ENCODE results near the gene HEXIM1.

Gene HEXIM1

DNA sequence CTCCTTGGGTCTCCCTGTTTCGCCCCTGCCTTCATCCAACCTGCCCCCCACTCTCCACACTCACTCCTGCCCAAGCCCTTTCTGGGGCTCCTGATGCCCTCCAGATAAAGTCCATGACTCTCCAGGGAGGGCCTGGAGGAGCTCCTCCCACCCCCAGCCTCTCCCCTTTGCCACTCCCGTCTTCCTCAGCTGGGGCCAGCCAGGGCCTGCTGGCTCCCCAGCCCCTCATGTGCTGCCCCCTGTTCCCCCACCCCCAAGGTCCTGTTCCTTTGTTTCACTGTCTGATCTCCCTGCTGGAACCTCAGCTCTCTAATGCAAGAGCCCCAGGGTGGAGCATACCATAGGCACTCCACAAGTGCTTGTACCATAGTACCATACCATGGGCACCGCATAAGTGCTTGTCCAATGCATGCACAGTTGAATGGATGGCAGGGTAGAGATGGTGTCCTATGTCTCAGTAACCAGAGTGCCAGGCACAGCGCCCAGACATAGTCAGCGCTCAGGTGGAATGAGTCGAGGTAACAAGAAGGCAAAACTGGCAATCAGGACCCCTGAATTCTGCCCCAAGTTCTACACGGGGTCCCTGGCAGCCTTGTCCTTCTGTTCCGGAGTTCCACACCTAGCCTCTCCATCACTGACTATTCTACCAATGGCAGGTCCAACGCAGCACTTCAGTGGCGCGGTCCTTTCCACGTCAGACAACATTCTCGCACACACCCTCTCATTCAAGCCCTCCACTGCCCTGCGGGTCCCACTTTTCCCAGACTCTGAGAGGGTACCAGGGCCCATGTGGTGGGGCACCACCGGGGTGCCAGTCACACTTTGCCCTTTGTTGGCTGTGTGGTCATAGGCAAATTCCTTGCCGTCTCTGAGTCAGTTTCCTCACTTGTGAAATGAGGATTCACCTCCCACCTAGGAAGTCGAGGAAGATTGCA, 17.3 kb upstream of the HEXIM1 start:
- no peak for DNase-seq

DNA sequence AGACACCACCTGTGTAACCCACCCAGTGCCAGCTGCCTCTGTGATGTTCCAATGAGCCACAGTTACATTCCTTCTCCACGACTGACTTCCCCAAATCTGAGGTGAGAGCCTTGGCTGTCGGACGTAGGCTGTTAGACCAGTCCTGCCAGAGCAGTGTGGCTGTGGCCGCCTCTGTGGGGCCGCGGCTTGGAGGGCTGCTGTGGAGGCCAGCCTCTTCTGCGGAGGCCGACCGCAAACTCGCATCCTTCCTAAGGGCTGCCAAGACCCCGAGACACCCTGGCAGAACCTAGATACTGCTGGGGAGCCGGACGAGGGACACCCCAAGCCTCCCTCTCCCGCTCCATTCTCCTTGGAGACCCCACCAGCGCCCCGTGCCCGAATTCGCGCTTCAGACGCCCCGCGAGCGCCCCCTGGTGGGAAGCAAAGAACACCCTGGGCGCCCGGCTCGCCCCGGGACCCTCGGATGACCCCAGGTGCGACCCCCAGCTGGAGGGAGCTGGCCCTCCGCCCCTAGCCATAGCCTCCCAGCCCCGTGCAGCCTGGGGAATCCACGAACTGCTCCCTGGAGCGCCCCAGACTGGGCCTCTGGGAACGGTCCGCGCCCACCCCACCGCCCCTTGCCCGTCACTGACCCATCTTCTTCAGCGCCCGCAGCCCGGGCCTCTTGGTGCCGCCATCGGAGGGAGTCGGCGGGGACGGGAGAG, 16.5 kb upstream of the HEXIM1 start:
- peak; percentile 30 to 35 for DNase-seq

DNA sequence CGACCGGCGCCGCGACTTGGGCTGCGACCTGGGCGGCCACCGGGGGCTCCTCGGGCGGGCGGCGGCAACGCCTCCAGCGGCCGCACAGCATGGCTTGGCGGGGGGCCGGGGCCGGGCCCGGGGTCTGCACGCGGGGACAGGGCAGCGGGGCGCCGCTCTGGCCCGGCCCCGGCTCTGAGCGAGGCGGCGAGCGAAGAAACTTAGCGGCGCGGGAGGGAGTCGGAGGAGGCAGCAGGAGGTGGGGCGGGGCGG, 16.0 kb upstream of the HEXIM1 start, which contains the start of gene PLCD3:
Gene PLCD3, minus strand, starts transcription at position 196 of the 252 bp plus-strand sequence. Its CDS starts 105 bp downstream, at position 91.
- DNase-seq = peak in 1 of 2 donors; percentile 73

DNA sequence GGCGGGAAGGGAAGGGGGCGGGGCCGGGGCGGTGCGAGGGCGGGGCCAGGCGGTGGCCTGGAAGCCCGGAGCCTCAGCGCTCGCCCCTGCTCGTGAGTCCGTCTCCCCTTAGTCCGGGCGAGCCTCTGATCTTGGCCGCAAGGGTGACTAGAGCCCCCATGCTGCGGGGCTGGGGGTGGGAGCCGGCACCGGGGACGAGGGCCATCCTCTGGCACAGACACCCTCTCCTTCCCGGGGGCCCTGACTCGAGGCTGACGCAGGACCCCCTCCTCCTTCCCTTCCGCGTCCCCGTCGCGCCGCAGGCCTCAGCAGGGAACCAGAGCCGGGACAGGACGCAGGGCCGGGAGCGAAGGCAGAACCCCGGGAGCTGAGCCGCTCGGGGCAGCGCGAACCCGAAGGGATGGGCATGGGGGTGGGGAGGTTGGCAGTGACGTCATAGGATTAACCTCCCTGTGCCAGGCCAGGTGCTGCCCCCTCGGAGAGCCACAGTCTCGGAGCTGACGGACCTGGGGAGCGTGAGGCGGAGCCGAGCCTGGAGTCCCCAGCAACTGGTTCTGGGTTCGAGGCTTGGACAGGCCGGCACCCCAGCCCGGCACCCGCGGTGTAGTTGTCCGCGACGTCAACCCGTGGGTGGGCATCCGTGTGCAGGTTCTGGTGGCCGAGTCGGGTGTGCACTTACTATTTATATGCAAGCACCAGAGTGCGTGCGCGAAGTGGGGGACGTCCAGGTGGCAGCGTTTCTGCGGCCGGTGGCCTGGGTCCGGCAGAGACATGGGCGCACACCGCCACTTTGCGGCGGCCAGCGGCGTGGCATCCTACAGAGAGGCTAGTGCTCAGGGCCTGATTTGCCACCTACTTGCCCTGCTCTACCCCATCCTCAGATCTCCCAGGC, 15.5 kb upstream of the HEXIM1 start:
- peak; percentile 72 to 73 for DNase-seq

DNA sequence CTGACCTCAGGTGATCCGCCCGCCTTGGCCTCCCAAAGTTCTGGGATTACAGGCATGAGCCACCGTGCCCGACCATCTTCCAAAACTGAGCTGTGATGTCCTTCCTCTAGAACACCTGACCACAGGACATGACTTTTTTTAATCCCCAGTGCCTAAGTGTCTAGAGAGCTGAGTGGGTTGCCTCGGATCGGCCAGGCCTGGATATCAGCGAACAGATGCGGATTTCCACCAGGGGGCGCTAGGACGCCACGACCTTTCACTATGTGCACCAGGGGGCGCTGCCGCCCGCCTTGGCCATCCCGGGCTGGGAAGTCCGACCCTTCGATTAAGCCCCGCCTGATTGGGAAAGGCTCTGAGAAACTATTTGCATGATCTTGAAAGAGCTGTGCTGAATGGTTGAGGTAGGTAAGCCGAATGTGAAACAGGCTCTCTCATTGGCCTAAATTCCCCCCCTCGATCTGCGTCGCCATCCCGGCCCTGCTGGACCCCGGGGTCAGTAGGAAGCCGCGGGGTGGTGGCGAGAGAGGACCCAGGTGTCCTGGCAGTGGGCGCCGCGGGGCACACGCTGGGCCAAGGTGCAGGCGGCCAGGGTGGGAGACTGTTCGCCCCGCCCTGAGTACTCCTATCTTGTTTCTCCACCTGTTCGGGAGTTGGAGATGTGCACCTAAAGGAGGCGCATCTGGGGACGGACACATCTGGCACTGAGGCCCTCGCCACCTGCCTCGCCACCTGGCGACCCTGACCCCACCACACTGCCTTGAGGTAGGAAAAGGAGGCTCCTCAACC, 12.9 kb upstream of the HEXIM1 start, which contains the start of gene ACBD4:
Gene ACBD4, plus strand, starts transcription at position 496 of the 786 bp plus-strand sequence. CDS start 458 bp downstream, outside the sequence.
- DNase-seq = peak; percentile 95 to 98

DNA sequence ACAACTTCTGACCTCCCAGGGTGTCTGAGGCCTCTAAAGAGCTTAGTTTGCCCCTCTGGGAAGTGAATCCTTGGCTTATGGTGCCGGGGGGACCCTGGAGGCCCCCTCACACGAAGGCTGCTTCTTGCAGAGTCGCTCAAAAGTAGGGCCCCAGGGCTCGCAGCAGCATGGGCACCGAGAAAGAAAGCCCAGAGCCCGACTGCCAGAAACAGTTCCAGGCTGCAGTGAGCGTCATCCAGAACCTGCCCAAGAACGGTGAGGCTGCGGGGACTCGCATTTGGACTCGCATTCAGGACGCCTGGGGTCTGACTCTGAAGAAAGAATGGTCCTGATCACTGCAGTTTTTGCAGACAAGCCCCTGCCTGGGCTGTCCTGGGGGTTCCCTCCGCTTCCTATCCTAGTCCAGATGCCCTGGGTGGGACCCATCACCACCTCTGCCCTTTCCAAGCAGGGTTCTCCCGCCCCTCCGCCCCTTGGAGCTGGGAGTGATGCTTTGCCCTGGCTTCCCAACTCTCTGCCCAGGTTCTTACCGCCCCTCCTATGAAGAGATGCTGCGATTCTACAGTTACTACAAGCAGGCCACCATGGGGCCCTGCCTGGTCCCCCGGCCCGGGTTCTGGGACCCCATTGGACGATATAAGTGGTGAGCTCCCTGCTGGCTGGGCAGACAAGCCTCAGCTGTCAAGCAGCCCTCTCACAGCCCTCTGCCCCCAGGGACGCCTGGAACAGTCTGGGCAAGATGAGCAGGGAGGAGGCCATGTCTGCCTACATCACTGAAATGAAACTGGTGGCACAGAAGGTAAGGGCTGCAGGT, 12.1 kb upstream of the HEXIM1 start:
- DNase-seq = no peak

DNA sequence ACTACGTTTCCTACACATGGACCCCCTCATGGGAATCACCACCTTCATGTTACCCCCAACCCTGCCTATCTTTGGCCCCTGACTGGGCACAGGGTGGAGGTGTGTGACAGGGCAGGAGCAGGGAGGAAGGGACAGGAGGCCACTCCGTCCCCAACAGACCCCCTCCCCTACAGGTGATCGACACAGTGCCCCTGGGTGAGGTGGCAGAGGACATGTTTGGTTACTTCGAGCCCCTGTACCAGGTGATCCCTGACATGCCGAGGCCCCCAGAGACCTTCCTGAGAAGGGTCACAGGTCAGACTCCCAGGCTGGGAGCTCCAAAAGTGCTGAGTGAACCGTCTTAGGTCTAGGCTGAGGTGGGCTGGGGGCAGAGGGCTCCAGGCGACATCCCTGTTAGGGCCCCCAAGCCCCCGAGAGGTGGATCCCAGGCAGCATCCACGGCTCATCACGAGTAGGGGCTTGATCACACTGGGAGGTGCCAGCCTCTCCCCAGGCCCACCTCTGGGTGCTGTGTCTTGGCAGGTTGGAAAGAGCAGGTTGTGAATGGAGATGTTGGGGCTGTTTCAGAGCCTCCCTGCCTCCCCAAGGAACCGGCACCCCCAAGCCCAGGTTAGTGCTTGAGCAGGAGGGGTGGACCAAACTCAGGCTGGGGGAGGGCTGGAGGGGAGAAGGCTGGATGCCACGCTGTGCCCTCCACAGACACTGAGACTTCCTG, 11.3 kb upstream of the HEXIM1 start:
- no peak for DNase-seq

DNA sequence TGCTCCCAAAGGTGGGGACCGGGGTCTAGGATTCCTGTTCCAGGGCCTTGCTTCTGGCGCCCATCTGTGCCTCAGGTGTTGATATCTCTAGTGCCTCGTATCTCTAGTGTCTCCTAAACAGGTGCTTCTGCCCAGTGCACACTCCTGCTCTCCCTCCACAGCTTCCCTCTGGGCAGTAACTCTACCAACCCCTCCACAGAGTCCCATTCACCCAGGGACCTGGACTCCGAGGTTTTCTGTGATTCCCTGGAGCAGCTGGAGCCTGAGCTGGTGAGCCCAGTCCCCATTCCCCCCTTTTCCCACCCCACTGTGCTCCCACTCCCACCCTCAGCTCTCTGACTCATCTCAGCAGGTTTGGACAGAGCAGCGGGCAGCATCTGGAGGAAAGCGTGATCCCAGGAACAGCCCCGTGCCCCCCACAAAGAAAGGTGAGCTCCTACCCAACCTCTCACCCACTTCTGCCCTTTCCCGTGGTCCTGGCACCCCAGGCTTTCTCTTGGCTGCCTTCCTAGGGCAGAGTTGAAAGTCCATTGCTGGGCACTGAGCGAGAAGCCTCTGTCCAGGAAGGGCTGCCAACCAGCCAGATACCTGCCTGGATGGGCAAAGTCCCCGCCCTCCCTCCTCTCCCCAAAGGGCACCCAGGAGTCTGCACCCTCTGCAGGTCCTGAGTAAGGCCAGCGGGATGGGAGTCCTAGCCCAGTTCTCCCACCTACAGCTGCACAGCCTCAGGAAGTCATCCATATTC, 10.5 kb upstream of the HEXIM1 start:
- DNase-seq = no peak

DNA sequence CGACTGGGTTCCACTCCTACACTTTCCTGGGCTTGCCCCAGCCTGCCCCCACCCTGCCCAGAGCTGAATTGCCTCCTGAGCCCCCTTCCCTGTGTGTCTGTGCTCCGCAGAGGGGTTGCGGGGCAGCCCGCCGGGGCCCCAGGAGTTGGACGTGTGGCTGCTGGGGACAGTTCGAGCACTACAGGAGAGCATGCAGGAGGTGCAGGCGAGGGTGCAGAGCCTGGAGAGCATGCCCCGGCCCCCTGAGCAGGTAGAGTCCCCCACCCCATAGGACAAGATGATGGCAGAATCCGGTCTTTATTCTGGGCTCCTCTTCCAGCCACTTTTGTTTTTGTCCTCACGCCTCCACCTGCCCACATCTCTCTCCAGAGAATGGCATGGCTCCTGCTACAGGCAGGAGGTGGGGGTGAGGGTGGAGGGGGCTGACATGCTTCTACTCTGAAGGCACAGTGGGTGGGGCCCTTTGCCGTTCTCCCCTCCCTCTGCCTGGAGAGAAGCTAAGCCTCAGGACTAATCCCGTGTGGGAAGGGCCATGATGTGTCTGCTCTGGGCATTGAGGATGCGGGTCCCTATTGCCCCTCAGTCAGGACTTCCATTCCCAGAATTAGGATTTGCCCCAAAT, 9.3 kb upstream of the HEXIM1 start:
- DNase-seq = no peak

DNA sequence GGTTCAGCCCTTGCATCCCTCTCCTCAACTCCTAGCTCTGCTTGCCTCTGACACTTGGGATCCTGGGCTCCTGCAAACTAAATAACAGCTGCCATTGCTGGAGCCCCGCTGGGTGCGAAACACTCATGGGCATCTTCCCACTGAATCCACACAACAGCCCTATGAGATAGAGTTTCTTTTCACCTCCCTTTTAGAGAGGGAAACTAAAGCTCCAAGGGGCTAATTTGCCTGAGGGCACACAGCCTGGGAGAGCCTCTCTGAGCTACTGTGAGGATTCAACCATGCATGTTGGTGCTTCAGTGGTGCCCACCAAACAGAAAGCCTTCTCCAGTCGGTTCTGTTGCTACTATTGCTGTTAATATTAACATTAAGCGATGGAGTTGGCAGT, 8.7 kb upstream of the HEXIM1 start:
- no peak for DNase-seq

DNA sequence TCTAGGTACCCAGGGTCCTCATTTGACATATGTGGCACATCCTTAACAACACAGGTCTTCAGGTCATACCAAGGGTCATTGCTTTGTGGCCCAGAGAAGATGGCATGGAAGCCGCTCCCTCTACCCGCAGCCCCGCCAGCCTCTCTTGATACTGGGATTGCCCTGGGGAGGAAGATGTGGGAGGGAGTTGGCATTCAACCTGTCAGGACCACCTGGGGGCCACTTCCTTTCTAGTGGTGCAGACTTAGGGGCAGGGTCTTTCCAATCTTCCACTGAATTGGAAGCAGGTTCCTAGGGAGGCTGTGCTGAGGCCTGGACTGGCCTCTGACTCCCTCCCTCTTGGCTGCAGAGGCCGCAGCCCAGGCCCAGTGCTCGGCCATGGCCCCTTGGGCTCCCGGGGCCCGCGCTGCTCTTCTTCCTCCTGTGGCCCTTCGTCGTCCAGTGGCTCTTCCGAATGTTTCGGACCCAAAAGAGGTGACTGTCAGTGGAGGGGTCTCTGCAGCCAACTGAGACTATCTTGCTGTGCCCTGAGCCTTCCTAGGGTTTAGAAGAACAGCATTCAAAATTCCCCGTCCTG, 5.1 kb upstream of the HEXIM1 start:
- no peak for DNase-seq

DNA sequence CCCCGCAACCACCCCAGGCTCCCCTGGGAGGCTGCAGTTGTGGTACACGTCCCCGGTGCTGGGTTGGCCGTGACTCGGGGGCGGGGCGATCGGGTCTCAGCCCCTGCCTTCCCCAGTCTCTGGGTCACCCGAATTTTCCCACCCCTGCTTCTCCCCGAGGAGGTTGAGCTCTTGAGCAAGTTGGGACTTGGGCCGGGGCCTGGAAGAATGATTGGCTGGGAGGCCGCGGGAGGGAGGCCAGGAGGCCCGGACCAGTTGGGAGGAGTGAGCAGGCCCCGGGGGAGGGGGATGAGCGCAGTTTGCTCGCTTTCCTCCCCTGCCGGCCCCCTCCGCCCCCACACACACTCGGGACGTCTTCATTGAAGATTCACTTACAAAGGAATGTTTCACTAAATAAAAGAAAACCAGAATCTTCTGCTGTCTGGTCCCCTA, 4.5 kb upstream of the HEXIM1 start:
- peak in 1 of 2 donors; percentile 53 for DNase-seq

DNA sequence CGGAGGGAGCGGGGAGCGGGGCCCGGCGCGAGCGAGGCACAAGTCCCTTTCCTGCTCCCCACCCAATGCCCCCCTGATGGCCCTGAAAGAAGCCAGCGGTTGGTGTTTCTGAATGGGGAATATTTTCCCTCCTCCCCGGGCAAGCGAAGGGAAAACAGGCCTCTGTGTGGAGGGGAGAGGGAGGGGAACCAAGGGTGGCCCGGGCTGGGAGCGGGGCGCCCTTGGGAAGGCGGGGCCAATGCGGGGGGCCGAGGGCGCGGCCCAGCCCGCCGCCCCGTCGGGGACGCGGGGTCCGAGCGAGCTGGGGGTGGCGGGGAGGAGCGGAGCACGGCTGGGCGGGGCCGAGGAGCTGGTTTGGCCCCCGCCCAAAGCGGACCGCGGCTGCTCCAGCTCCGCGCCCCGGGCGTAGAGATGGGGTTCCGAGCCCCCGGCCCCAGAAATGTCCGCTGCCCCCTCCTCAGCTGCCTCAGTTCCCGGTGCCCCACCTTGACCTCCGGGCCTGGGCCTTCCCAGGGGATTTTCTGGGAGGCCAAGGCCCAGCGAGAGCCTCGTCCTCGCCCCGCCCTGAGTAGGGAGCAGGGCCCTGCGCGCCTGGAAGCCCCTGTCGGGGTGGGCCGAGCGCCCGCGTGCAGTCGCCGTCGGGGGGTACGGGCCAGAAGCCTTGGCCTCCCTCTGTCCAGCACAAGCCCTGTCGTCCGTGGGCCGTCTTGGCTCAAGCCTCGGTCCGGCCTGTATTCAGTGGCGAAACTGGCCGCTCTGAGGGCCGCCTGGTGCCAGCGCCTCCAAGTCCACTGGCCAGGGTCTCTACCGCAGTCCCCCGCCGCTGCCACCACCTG, 3.9 kb upstream of the HEXIM1 start:
- peak in 1 of 2 donors; percentile 22 for DNase-seq

DNA sequence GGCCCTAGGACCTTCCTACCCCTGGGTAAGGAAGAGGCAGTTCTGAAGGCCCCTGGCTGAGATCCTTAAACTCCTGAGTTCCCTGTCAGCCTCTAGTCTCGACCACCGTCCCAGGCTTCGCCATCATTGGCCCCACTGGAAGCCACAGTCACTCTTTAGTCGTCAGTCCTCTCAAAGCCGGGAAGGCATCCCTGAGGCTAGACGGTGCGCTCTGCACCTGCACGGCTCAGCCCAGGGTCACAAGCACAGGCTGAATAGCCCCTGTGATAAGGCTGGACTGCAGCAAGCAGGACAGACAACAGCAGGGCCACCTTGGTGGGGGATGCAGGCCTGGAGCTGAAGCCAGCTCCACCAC, 3.3 kb upstream of the HEXIM1 start:
- no peak for DNase-seq

DNA sequence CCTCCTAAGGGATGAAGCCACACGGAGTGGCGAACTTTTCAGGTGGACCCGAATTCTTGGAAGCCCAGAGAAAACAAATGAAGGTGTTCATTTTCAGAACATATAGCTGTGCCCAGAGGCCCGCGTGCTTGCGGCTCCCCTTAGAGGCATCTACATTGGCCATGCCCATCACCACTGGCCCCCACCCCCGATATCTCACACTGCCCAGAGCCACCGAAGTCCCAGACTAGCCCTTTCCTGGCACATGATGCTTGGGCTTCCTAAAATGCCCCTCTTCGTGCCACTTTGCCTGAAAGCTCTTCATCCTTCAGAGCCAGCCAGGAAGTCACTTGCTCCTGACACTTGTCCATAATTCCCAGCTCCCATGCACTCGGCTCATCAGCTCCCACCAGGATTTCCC, 2.1 kb upstream of the HEXIM1 start:
- DNase-seq = no peak

DNA sequence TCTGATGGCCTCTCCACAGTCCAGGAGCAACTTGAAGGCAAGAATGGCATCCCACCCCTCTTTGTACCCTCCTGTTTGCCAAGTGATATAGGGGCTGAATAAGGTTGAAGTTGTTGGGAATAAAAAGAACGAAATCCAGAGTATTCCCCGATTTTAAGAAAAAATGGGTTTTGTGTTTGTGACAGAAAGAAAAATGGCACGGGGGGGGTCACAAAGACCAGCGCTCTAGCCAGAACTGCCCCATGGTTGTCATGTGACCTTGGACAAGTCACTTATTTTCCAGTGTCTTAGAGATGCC, 1.7 kb upstream of the HEXIM1 start:
- no peak for DNase-seq

DNA sequence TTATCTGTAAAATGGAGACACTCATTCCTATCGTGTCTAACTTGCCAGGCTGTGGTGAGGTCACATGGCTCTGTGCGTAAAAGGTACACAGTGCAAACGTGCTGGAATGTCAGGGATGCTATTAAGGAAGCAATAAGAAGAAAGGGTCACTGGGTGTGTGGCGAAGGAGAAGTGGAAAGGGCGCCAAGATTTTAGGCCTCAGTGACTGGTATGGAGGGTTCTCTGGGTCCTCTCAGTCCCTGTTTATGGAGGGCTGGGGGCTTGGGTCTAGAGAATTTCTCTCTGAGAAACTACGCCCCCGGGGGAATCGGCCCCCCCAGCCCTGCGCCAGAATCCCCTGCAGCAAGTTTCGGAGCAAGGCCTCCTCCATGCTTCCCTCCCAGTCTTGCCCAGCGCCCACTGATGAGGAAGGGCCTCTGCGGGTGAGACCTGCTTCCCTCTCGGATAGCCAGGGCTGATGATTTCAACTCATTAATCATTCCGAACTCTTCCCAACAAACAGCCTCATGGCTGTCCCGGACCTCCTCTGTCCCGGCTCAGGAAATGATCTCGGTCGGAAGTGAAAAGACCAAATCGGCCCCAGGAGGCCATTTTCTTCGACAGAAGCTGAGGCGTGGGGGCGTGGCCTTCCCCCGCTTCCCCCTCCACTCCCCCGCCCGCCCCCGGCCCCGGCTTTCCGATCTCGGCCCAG, 1.2 kb upstream of the HEXIM1 start:
- peak in 1 of 2 donors; percentile 73 for DNase-seq
